Astrocyte of the cerebellum (primary cell): ENCODE results near the gene EXD3.

Experiments used
- DNase-seq: peaks from one replicate; pipeline ENCODE4 v3.0.0-alpha.2; 2011; ENCODE audit warnings: low read depth
- H3K4me3 ChIP-seq: 2 replicates; pipeline ENCODE4 v1.5.1; 2011; ENCODE audit warnings: mild to moderate bottlenecking, low read depth, low read length, moderate library complexity
- CTCF ChIP-seq: IDR thresholded peaks from 2 replicates; pipeline ENCODE4 v1.5.1; 2012; ENCODE audit warnings: low read length, low read depth, moderate library complexity, mild to moderate bottlenecking; ENCODE audit errors: missing control alignments
- in situ Hi-C: cut with HindIII; loops from 2 replicates; pipeline ENCODE4 v1.10.0; 2017; ENCODE audit warnings: low sequenced_read_pairs

EXD3 gene

GRCh38 chr9:137433916-137434431 is 11.0 kb upstream of the EXD3 start:
- in situ Hi-C loops: no loop called here
- TF ChIP-seq CTCF: no peak

GRCh38 chr9:137433349-137433915 is 10.5 kb upstream of the EXD3 start:
- DNase-seq: no peak

More at GRCh38 chr9:137433916-137434431, 11.0 kb upstream of the EXD3 start:
- DNase-seq: no peak
- no peak overlapping the region for H3K4me3 ChIP-seq

GRCh38 chr9:137432687-137433348 is 9.9 kb upstream of the EXD3 start:
- H3K4me3 ChIP-seq: no peak overlapping the region
- no peak for DNase-seq
- no peak for TF ChIP-seq CTCF
- in situ Hi-C loops: no loop called here

More at GRCh38 chr9:137433349-137433915, 10.5 kb upstream of the EXD3 start:
- no peak overlapping the region for H3K4me3 ChIP-seq
- TF ChIP-seq CTCF: no peak
- in situ Hi-C loops: no loop called here

GRCh38 chr9:137431416-137431931 is 8.5 kb upstream of the EXD3 start:
- in situ Hi-C loops: no loop called here

GRCh38 chr9:137430723-137431415 is 7.9 kb upstream of the EXD3 start:
- in situ Hi-C loops: no loop called here

More at GRCh38 chr9:137431416-137431931, 8.5 kb upstream of the EXD3 start:
- DNase-seq: no peak
- TF ChIP-seq CTCF: no peak
- H3K4me3 ChIP-seq: no peak overlapping the region

More at GRCh38 chr9:137430723-137431415, 7.9 kb upstream of the EXD3 start:
- DNase-seq: no peak
- TF ChIP-seq CTCF: no peak
- H3K4me3 ChIP-seq: no peak overlapping the region
